ENCODE results near the gene EML5. TPM values are rescaled to one million over a fixed set of nuclear protein-coding genes. Genes with fewer than 3 reads are reported as not detected.

The EML5 gene
- total RNA-seq, 4 donors from 2014 or later = 0.42 to 3.3 (median 1.2) TPM

GRCh38 chr14:88616697-88617096, 176.1 kb downstream of the EML5 start:
- Histone ChIP-seq H3K4me3 (no peak overlapping the region), H3K36me3 (peaks cover 17% of the 10 kb centered on the region), H3K9me3 (no peaks in the 10 kb centered on the region), H3K4me1 (peaks cover 5% of the 10 kb centered on the region), H3K27ac (no peak overlapping the region), H3K27me3 (no peaks in the 10 kb centered on the region)
- no peak for TF ChIP-seq EP300 (IDR thresholded peaks at IDR 0.05)
- no peak for TF ChIP-seq POLR2AphosphoS5 (IDR thresholded peaks at IDR 0.05)
- TF ChIP-seq CTCF (IDR thresholded peaks at IDR 0.05) = no peak
- no peak for TF ChIP-seq POLR2A (IDR thresholded peaks at IDR 0.05)
- 57% methylated on average over 1 of the region's 1 CpG for WGBS
- DNase-seq (ENCODE audit: low spot score in 2 of 2) = no peak

GRCh38 chr14:88614218-88614907, 178.4 kb downstream of the EML5 start:
- TF ChIP-seq EP300 (IDR thresholded peaks at IDR 0.05) = no peak
- no peak for TF ChIP-seq POLR2A (IDR thresholded peaks at IDR 0.05)
- no peak for TF ChIP-seq POLR2AphosphoS5 (IDR thresholded peaks at IDR 0.05)
- no peak for TF ChIP-seq CTCF (IDR thresholded peaks at IDR 0.05)
- no peak overlapping the region for H3K4me3 ChIP-seq
- peaks cover 5% of the 10 kb centered on the region for H3K4me1 ChIP-seq
- H3K27me3 ChIP-seq = no peaks in the 10 kb centered on the region
- WGBS = 59% methylated on average over 3 of the region's 3 CpGs
- H3K36me3 ChIP-seq = peaks cover 41% of the 10 kb centered on the region
- H3K9me3 ChIP-seq = no peaks in the 10 kb centered on the region
- H3K27ac ChIP-seq = no peak overlapping the region
- DNase-seq (ENCODE audit: low spot score in 2 of 2) = no peak

GRCh38 chr14:88613552-88614010, 179.2 kb downstream of the EML5 start:
- no peak for DNase-seq (ENCODE audit: low spot score in 2 of 2)
- Histone ChIP-seq H3K4me1 (peaks cover 5% of the 10 kb centered on the region), H3K4me3 (no peak overlapping the region), H3K36me3 (peaks cover 47% of the 10 kb centered on the region), H3K27ac (no peak overlapping the region), H3K9me3 (no peaks in the 10 kb centered on the region), H3K27me3 (no peaks in the 10 kb centered on the region)
- TF ChIP-seq CTCF (IDR thresholded peaks at IDR 0.05) (no peak), POLR2AphosphoS5 (IDR thresholded peaks at IDR 0.05) (no peak), POLR2A (IDR thresholded peaks at IDR 0.05) (no peak), EP300 (IDR thresholded peaks at IDR 0.05) (no peak)
- 65% methylated on average over 5 of the region's 5 CpGs for WGBS

GRCh38 chr14:88612981-88613380, 179.8 kb downstream of the EML5 start:
- H3K27ac ChIP-seq = no peak overlapping the region
- DNase-seq (ENCODE audit: low spot score in 2 of 2) = no peak
- H3K9me3 ChIP-seq = no peaks in the 10 kb centered on the region
- WGBS = 85% methylated on average over 4 of the region's 4 CpGs
- no peak overlapping the region for H3K4me3 ChIP-seq
- no peaks in the 10 kb centered on the region for H3K27me3 ChIP-seq
- peaks cover 53% of the 10 kb centered on the region for H3K36me3 ChIP-seq
- no peak for TF ChIP-seq EP300 (IDR thresholded peaks at IDR 0.05)
- TF ChIP-seq POLR2AphosphoS5 (IDR thresholded peaks at IDR 0.05) = no peak
- TF ChIP-seq POLR2A (IDR thresholded peaks at IDR 0.05) = no peak
- no peak for TF ChIP-seq CTCF (IDR thresholded peaks at IDR 0.05)
- H3K4me1 ChIP-seq = peaks cover 5% of the 10 kb centered on the region

GRCh38 chr14:88611878-88612277, 180.9 kb downstream of the EML5 start:
- Histone ChIP-seq H3K27me3 (no peaks in the 10 kb centered on the region), H3K4me1 (peaks cover 5% of the 10 kb centered on the region), H3K4me3 (no peak overlapping the region), H3K27ac (no peak overlapping the region), H3K9me3 (no peaks in the 10 kb centered on the region), H3K36me3 (peaks cover 64% of the 10 kb centered on the region)
- no peak for DNase-seq (ENCODE audit: low spot score in 2 of 2)
- WGBS = 39% methylated on average over 1 of the region's 1 CpG
- TF ChIP-seq POLR2A (IDR thresholded peaks at IDR 0.05) = no peak
- TF ChIP-seq POLR2AphosphoS5 (IDR thresholded peaks at IDR 0.05) = no peak
- TF ChIP-seq EP300 (IDR thresholded peaks at IDR 0.05) = no peak
- no peak for TF ChIP-seq CTCF (IDR thresholded peaks at IDR 0.05)
